H9 (cell line): ENCODE results near the gene NF1. TPM values are rescaled to one million over a fixed set of nuclear protein-coding genes. Genes with fewer than 3 reads are reported as not detected.

Source experiments
- DNase-seq: peaks from one replicate; pipeline ENCODE4 v3.0.0-alpha.2; 2017
- H2AFZ ChIP-seq: one replicate; pipeline ENCODE4 v1.6.1; 2013; ENCODE audit warnings: mild to moderate bottlenecking, low read length, control low read depth, moderate library complexity
- H2AK5ac ChIP-seq: 2 replicates; pipeline ENCODE4 v1.6.1; 2013; ENCODE audit warnings: low read length, control low read depth, mixed read lengths; ENCODE audit not compliant: insufficient read length
- H2BK120ac ChIP-seq: one replicate; pipeline ENCODE4 v1.6.1; 2013; ENCODE audit warnings: low read depth, mild to moderate bottlenecking, low read length, control low read depth, inconsistent platforms; ENCODE audit not compliant: poor library complexity, severe bottlenecking
- H2BK12ac ChIP-seq: 2 replicates; pipeline ENCODE4 v1.6.1; 2013; ENCODE audit warnings: low read length, control low read depth, mixed read lengths, low read depth; ENCODE audit not compliant: insufficient read length
- H2BK15ac ChIP-seq: 2 replicates; pipeline ENCODE4 v1.6.1; 2013; ENCODE audit warnings: low read depth, low read length, control low read depth
- H2BK20ac ChIP-seq: one replicate; pipeline ENCODE4 v1.6.1; 2013; ENCODE audit warnings: low read depth, mild to moderate bottlenecking, low read length, control low read depth, inconsistent platforms; ENCODE audit not compliant: poor library complexity, severe bottlenecking
- H2BK5ac ChIP-seq: 2 replicates; pipeline ENCODE4 v1.6.1; 2013; ENCODE audit warnings: low read length, control low read depth, mixed read lengths; ENCODE audit not compliant: insufficient read length
- H3K14ac ChIP-seq: 2 replicates; pipeline ENCODE4 v1.6.1; 2013; ENCODE audit warnings: low read length, control low read depth; ENCODE audit not compliant: insufficient read depth
- H3K18ac ChIP-seq: 2 replicates; pipeline ENCODE4 v1.6.1; 2013; ENCODE audit warnings: low read depth, mild to moderate bottlenecking, mixed read lengths, low read length, control low read depth; ENCODE audit not compliant: insufficient read length
- H3K23ac ChIP-seq: 2 replicates; pipeline ENCODE4 v1.6.1; 2013; ENCODE audit warnings: low read length, control low read depth, mixed read lengths, low read depth; ENCODE audit not compliant: insufficient read length
- H3K23me2 ChIP-seq: 2 replicates; pipeline ENCODE4 v1.6.1; 2013; ENCODE audit warnings: low read depth, mild to moderate bottlenecking, mixed read lengths, low read length, control low read depth; ENCODE audit not compliant: insufficient read length, poor library complexity, severe bottlenecking
- H3K27ac ChIP-seq: 2 replicates; pipeline ENCODE4 v1.5.1; 2013; ENCODE audit warnings: low read length, control low read depth, mixed read lengths, low read depth; ENCODE audit not compliant: insufficient read length
- H3K27me3 ChIP-seq: 2 replicates; pipeline ENCODE4 v1.6.1; 2013; ENCODE audit warnings: low read length, control low read depth, inconsistent platforms; ENCODE audit not compliant: insufficient read depth
- H3K4ac ChIP-seq: 2 replicates; pipeline ENCODE4 v1.6.1; 2013; ENCODE audit warnings: low read depth, mild to moderate bottlenecking, control low read depth, inconsistent platforms, low read length, moderate library complexity
- H3K4me1 ChIP-seq: 2 replicates; pipeline ENCODE4 v1.6.1; 2013; ENCODE audit warnings: low read length, control low read depth, inconsistent platforms; ENCODE audit not compliant: insufficient read depth
- H3K4me2 ChIP-seq: 2 replicates; pipeline ENCODE4 v1.6.1; 2013; ENCODE audit warnings: low read length, control low read depth, mixed read lengths; ENCODE audit not compliant: insufficient read length, insufficient read depth
- H3K56ac ChIP-seq: 2 replicates; pipeline ENCODE4 v1.6.1; 2013; ENCODE audit warnings: low read depth, mild to moderate bottlenecking, mixed read lengths, low read length, control low read depth; ENCODE audit not compliant: insufficient read length
- H3K79me1 ChIP-seq: 2 replicates; pipeline ENCODE4 v1.6.1; 2013; ENCODE audit warnings: low read depth, mild to moderate bottlenecking, moderate library complexity, low read length, control low read depth, inconsistent platforms; ENCODE audit not compliant: insufficient read depth, poor library complexity, severe bottlenecking
- H3K79me2 ChIP-seq: 2 replicates; pipeline ENCODE4 v1.6.1; 2013; ENCODE audit warnings: low read length, control low read depth, inconsistent platforms; ENCODE audit not compliant: insufficient read depth
- H3K9ac ChIP-seq: 2 replicates; pipeline ENCODE4 v1.6.1; 2013; ENCODE audit warnings: low read length, control low read depth, mixed read lengths; ENCODE audit not compliant: insufficient read length; ENCODE audit errors: extremely low read depth
- H3K9me3 ChIP-seq: one replicate; pipeline ENCODE4 v1.6.1; 2013; ENCODE audit warnings: low read depth, low read length, inconsistent platforms; ENCODE audit not compliant: control insufficient read depth
- H3T11ph ChIP-seq: one replicate; pipeline ENCODE4 v1.6.1; 2013; ENCODE audit warnings: mild to moderate bottlenecking, low read length, control low read depth, inconsistent platforms
- H4K20me1 ChIP-seq: one replicate; pipeline ENCODE4 v1.6.1; 2013; ENCODE audit not compliant: control insufficient read depth, insufficient read length, insufficient read depth
- H4K5ac ChIP-seq: 2 replicates; pipeline ENCODE4 v1.6.1; 2013; ENCODE audit warnings: low read depth, mild to moderate bottlenecking, mixed read lengths, low read length, control low read depth; ENCODE audit not compliant: insufficient read length
- H4K8ac ChIP-seq: replicated peaks from 2 replicates; pipeline ENCODE4 v1.6.1; 2013; ENCODE audit warnings: low read length, control low read depth, mixed read lengths, low read depth; ENCODE audit not compliant: insufficient read length
- H4K91ac ChIP-seq: 2 replicates; pipeline ENCODE4 v1.6.1; 2013; ENCODE audit warnings: low read depth, mild to moderate bottlenecking, moderate library complexity, mixed read lengths, low read length, control low read depth; ENCODE audit not compliant: insufficient read length
- H3K27ac Mint-ChIP-seq, 3 experiments: 2 replicates in 2 of 3; 3 replicates in 1 of 3; pipeline ENCODE4 v1.8.0; 2020 to 2021; ENCODE audit warnings: mixed read lengths in 3 of 3, mild to moderate bottlenecking in 1 of 3, moderate library complexity in 1 of 3
- H3K27me3 Mint-ChIP-seq: 2 replicates; pipeline ENCODE4 v1.8.0; 2021; ENCODE audit warnings: low read depth, mild to moderate bottlenecking, moderate library complexity, mixed read lengths
- H3K36me3 Mint-ChIP-seq, 3 experiments: 2 replicates in 2 of 3; 3 replicates in 1 of 3; pipeline ENCODE4 v1.8.0; 2020 to 2021; ENCODE audit warnings: low read depth in 3 of 3, mixed read lengths in 3 of 3; ENCODE audit not compliant: insufficient read depth in 1 of 3
- H3K4me1 Mint-ChIP-seq, 2 experiments: 2 replicates each; pipeline ENCODE4 v1.8.0; 2020; ENCODE audit warnings: mixed read lengths in 2 of 2
- H3K4me3 Mint-ChIP-seq, 2 experiments: 2 replicates in 1 of 2; 3 replicates in 1 of 2; pipeline ENCODE4 v1.8.0; 2020 to 2021; ENCODE audit warnings: mild to moderate bottlenecking in 2 of 2, mixed read lengths in 2 of 2, moderate library complexity in 1 of 2
- H3K9me3 Mint-ChIP-seq, 2 experiments: 2 replicates in 1 of 2; 3 replicates in 1 of 2; pipeline ENCODE4 v1.8.0; 2020; ENCODE audit warnings: mild to moderate bottlenecking in 2 of 2, mixed read lengths in 2 of 2, moderate library complexity in 1 of 2
- WGBS: extraction: QIAGEN DNeasy Blood & Tissue Kit; methylation state at CpG from one replicate; pipeline ENCODE4 v1.1.7; 2013; ENCODE audit warnings: missing lambda C conversion rate, low lambda C conversion rate, mixed read lengths; ENCODE audit not compliant: insufficient read length; ENCODE audit errors: extremely low coverage; 5-methylcytosine and 5-hydroxymethylcytosine counted together
- total RNA-seq: library from RNA; stranded (reverse); gene quantifications from 2 replicates; pipeline ENCODE4 v1.2.1, GENCODE V29; 2021
- TF ChIP-seq, protein P1 (sequence below): fragments of 200-600 bp; sonication (generic); conservative IDR thresholded peaks from 3 replicates; pipeline ENCODE4 v1.8.0; 2021; ENCODE audit warnings: antibody characterized with exemption, mild to moderate bottlenecking

The NF1 gene
- total RNA-seq, 1 experiment from 2014 or later = 38.1 TPM

DNA sequence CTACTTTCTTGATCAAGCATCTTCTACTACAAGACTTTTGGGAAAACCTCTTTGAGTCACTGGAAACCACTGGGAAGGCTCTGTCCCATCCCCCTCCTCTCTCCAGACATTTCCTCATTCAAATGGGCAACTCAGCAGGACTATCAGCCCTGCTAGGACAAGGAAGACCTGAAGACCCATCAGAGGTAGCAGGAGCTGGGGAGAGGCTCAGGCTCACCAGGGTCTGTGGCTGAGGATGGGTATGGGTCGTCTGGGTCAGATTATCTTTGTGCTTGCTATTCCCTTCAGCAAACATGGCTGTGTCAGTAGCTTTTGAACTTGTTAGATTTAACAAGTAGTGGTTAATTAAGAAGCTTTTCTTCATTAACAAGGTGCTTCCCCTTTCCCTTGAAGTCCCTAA lies 15.0 kb upstream of the NF1 start:
- TF ChIP-seq, protein P1, sequence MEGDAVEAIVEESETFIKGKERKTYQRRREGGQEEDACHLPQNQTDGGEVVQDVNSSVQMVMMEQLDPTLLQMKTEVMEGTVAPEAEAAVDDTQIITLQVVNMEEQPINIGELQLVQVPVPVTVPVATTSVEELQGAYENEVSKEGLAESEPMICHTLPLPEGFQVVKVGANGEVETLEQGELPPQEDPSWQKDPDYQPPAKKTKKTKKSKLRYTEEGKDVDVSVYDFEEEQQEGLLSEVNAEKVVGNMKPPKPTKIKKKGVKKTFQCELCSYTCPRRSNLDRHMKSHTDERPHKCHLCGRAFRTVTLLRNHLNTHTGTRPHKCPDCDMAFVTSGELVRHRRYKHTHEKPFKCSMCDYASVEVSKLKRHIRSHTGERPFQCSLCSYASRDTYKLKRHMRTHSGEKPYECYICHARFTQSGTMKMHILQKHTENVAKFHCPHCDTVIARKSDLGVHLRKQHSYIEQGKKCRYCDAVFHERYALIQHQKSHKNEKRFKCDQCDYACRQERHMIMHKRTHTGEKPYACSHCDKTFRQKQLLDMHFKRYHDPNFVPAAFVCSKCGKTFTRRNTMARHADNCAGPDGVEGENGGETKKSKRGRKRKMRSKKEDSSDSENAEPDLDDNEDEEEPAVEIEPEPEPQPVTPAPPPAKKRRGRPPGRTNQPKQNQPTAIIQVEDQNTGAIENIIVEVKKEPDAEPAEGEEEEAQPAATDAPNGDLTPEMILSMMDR = no peak
- Histone ChIP-seq H3K9me3 (no peaks in the 10 kb centered on the region), H3T11ph (no peak overlapping the region), H2BK120ac (no peak overlapping the region), H4K5ac (no peak overlapping the region), H2AK5ac (no peak overlapping the region), H4K91ac (no peak overlapping the region), H2BK12ac (no peak overlapping the region), H3K23me2 (no peaks in the 10 kb centered on the region), H2BK20ac (no peak overlapping the region), H3K27ac (no peak overlapping the region), H3K27me3 (no peaks in the 10 kb centered on the region), H3K18ac (no peak overlapping the region), H2BK15ac (no peak overlapping the region), H4K20me1 (no peaks in the 10 kb centered on the region), H3K56ac (no peak overlapping the region), H4K8ac (no peak overlapping the region), H3K23ac (no peak overlapping the region), H3K4me1 (peaks cover 6% of the 10 kb centered on the region; the same call in 1 of the 2 replicates), H3K79me1 (no peaks in the 10 kb centered on the region), H3K79me2 (no peaks in the 10 kb centered on the region), H3K4me2 (no peak overlapping the region), H3K4ac (no peak overlapping the region), H2BK5ac (no peak overlapping the region), H3K9ac (no peak overlapping the region), H3K14ac (no peak overlapping the region), H2AFZ (no peak overlapping the region)
- no CpG with 5 or more reads among the region's 1 CpG for WGBS
- Mint-ChIP-seq H3K9me3 (no peaks in the 10 kb centered on the region), H3K4me3 (no peak overlapping the region), H3K27me3 (no peaks in the 10 kb centered on the region), H3K36me3 (no peaks in the 10 kb centered on the region; a peak in 2 of 7 replicates), H3K27ac (peak overlapping the region in 1 of 3 experiments; percentile 79; a peak in 2 of 7 replicates), H3K4me1 (peaks cover 18 to 19% of the 10 kb centered on the region in 2 experiments)
- no peak for DNase-seq
